Hematopoietic multipotent progenitor cell treated with erythropoietin and hydrocortisone succinate and interleukin-3 and kit ligand, for 17 days (in vitro differentiated cells): ENCODE results near the gene CNTN3.

ENCODE experiments used
- DNase-seq: peaks from one replicate; pipeline ENCODE4 v3.0.0-alpha.2; 2015; ENCODE audit warnings: low spot score

Gene CNTN3

DNA sequence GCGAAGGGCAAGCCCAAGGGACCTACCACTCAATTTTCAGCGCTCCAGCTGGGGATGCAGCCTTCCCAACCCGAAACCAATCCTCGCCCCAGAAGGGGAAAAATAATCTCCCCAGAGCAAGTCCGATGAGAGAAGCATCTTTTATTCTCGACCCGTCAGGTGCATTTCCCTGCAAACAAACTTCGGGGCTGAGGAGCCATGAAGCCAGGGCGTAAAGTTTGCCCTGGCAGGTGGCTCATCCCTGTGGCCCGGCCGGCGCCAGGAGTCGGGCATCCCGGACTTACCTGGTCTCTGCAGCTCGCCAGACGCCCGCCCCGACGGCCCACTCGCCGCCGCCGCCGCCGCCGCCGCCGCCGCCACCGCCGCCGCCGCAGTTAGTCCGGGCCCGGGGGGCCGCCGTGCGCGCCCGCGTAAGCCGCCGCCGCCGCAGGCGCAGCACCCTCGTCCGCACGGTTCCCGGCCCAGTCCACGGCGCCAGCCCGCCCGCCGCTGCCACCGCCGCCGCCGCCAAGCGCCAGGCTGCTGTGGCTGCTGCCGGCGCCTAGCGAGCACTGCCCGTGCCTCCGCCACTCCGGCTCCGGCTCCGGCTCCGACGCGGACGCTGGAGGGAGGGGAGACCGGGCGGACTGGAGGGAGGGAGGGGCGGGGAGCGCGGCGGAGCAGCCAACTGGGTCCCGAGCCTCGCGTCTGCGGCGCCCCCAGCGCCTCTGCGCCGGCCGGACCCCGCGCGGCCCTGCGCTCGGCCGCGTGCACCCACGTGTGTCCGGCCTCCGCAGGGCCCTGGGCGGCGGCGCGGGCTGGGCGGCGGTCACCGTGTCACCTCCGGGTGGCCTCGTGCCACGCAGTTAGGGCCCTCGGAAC, at the start of gene CNTN3:
TSS of gene CNTN3 (minus strand) at position 553 of the 861 bp plus-strand sequence. CDS start 93,547 bp downstream, outside the sequence.
- no peak for DNase-seq

DNA sequence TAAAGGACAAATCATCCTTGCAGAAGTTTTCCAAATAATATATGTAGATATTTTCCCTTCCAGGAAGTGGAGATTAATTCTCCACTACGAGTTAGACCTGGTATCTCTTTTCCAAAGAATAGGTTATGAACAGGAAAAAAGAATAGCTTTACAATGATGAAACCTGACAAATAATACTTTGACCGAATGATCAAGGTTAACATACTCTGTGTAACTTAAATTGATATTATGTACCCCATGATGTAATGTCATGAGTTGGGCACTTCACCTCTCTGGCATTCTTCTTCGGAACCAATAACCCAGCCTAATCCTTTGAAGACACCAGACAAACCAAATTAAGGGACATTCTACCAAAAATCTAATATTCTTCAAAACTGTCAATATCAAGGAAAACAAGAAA, 48.7 kb upstream of the CNTN3 start:
- no peak for DNase-seq

DNA sequence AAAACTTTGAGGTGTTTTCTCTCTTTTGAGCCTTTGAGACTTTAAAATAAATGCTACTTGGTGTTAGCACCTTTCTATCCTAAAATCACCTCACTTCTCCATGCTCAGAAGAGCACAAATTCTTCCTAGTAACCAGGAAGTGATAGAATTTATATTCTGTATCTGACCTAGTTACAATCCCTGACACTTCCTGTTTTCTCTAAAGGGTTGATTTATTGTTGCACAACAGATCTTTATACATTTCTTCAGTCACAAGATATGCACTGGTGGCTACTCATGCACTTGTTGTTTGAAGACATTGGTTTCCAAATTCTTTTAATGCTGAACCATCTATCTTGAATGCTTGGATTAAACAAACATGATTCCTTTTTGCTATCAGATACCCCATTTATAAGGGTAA, 47.2 kb upstream of the CNTN3 start:
- no peak for DNase-seq

DNA sequence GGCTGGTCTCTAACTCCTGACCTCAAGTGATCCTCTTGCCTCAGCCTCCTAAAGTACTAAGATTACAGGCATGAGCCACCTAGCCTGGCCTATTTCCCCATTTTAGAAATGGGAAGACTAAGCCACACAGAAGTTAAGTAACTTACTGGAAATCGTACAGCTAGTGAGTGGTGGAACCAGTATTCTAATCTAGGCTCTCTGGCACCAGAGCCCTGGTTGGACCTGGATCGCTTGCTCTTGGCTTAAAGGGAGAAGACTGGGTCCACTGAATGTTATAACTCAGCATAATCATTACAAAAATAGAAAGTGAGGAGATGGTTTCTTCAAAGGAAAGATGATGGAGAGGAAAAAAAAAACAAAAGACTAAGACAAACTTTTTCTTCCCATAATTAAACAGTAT, 37.4 kb upstream of the CNTN3 start:
- DNase-seq: no peak

DNA sequence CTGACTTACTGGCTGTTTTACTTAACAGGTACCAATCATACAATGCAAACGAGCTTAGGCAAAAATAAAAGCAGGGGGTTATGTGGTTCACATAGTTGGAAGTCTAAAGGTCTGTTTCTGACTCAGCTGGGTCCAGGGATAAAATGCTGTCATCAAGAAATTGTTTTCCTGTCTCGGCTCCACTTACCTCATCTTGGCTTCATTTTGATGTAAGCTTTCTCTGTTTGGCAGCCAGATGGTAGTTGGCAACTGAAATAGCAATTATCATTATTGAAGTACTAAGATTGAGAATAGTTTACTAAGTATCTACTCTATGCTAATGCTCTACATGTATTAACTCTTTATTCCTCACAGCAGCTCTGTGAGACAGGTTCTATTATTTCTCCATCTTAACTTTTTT, 36.8 kb upstream of the CNTN3 start:
- no peak for DNase-seq

DNA sequence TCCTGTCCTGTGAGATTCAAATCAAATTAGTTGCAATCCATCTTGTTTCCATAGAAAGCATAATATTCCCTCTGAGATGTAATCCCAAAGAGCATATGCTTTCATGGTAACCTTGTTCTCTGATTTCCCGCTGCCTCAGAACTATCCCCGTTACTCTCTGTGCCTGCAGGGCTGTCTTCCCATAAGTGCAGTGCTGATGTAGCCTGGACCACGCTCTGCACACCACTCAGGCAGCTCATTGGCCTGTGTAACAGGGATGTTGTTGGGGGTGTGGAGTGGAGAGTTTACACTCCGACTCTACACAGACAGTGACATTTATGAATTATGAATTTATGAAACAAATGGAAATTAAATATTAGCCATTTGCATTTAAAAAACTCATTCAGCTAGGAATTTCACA, 33.6 kb upstream of the CNTN3 start:
- DNase-seq: no peak

DNA sequence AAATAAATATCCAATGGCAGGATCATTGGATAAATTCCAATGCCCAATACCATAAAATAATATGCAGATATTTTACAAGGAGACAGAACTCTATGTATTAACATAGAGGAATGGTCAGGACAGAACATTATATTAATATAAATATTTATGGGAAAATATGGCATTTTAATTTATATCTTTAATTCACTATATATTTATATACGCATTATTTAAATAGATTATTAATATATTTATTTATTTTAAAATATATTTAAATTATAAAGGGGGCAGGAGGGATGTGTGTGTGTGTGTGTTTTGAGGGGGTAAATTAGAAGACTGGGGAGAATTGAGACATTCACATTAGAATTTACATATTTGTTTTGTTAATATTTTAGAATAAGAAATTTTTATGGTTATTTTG, 31.6 kb upstream of the CNTN3 start:
- DNase-seq: no peak

DNA sequence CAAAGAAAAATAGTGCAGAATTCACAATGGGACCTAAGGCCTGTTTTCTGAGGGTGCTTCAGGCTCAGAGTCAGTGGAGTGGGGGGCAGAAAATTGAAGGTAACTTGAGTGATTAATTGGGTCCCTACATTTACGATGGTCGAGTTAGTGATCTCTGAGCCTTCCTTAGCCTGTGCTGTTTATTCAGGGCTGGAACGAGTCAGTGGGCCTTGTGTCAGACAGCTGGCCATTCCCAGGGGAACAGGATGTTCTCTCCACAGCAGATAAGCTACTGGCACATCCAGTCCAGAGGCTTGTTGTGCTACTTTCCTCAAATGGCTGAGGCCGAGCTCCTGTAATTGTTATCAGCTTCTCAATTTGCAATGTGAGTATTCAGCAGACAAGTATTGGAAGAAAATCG, 29.2 kb upstream of the CNTN3 start:
- DNase-seq: no peak

DNA sequence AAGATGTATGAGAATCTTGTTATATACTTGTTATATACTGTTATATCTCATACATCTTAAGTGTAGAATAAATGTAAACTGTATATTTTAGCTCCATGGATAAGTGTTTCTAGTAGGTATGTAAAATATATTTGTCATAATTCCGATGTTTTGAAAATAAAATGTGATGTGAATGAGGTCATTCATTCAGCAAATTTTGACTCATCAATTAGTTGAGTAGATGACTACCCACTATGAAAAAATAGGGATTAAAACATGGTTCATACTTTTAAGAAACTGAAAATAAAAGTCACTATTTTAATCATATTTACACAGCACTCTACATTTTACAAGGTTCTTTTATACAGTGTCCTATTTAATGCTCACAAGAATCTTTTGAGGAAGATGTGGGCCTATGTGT, 28.4 kb upstream of the CNTN3 start:
- DNase-seq: no peak

DNA sequence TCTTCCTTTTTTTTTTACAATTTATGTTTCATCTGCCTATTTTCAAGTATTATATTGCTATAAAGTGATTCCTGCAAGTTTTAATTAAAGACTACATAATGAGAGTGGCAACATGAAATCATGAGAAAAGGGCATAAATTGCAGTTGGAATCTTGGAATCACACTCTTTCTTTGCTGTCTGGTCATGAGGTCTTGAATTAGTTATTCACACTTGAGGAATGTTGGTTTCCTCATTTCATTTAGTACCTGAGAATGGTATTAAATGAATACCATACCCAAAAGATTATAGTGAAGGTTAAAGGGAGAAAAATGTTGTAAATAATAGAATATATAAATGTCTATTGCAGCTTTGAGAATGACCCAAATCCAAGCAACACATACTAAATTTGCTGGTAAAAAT, 25.8 kb upstream of the CNTN3 start:
- DNase-seq: no peak

DNA sequence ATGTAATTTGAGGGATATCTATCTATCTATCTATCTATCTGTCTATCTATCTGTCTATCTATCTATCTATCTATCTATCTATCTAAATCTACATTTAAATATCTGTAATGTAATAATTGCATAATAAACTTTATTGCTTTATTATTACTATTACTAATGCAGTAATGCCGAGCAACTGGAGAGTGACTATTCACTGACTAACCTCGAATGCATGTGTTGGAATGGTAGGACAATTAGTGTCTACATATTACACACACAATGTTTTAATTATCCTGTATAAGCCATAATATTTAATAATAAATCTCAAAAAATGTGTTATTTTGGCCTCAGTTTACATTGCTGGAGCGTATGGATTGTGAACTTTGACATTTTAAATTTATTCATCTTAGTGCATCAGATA, 25.2 kb upstream of the CNTN3 start:
- no peak for DNase-seq

DNA sequence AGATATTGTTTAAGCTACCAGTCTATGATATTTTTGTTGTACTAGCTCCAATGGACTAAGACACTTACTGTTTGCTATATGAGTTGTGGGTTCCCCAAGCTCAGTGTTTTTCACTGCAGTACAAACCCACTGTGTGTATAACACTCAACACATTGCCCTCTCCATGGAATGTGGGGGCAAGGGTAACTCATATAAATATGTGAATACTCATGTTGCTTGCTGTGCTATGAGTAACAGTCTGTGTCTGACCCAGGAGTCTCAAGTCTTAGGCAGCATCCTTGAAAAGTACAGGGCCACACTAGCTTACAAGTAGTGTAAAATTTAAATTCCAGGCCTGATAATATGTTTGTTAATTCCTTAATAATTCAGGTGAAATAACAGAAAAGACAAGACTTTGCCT, 22.5 kb upstream of the CNTN3 start:
- no peak for DNase-seq

DNA sequence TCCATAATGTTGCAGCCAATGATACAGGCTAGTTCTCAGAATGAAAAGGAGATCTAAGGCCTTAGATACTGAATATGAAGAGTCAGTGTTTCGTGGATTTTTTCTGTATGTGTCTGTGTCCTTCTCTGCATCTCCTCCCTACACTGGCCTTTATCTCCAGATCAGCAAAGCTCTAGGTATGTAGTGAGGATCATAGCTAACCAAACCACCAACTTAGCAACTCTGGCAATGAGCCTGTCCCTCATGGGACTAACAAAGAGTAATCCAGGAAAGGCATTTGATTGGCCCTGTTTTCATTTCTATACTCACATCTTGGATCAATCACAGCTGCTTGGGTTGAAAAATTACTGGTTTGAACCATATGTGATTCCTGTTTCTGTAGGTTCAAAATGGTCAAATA, 18.6 kb upstream of the CNTN3 start:
- DNase-seq: no peak

DNA sequence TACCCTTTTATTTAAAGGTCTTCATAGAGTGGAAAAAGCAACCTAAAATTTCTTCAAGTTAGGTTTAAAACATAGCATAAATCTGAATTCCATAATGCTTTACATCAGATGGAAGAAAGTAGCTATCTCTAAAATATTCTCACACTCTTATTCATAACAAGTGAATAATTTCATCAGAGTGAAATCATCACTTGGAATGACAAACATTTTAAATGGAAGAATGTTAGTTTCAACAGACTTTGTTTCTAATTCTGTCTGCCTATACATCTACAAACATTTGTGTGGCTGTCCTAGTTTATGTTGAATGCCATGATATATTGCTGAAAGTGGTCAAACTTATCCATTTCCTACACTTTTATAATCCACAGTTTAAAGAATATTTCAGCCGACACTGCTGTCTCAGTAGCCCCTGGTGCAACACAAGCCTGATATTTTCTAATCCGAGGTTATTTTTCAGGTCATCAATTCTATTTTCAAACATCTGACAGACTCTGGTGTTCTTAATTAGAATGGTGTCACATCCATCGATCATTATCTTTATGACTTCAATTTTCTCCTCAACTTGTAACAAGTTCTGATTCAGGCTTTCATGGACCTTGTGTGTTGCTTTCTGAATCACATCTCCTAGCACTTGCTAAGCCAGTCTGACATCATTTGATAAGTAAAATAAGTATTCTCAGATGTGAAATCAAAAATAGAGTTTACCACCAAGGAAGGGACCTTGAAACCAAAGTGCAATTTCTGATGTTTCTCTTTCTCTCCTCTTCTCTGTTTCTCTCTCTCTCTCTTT, 17.1 kb upstream of the CNTN3 start:
- DNase-seq: no peak

DNA sequence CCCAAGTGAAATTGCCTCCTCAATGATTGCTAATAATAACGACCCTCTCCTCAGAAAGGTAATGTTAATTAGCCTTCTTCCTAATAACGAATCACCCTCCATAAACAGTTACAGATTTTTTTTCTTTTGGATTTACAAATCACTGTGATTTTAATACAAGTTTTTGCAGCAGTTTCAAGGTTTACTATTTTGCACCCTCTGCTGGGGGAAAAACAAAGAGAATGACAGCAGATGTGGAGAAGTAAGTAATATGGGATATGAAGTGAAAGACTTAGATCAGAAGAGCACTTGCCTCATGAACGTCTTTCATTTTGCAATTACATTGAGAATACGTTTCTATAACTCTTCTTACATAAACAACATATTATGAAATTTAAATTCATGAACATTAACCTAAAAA, 16.1 kb upstream of the CNTN3 start:
- DNase-seq: no peak

DNA sequence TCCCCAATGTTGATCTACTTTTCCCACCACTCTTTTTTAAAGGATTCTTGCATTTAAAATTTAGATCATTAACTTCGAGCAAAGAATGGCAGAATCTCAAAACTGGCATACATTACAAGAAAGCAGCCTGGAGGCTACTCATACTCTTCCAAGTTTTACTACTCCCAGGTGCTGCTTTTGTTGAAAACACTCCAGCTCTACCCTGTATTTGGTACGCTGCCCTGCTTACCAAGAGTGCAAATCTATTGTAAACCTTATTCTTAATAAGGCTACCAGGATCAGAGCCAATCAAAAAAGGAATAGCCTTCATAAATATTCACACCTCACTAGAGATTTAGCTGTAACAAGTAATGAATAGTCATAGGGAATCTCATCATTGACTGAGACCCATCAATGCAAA, 11.6 kb upstream of the CNTN3 start:
- DNase-seq: no peak

DNA sequence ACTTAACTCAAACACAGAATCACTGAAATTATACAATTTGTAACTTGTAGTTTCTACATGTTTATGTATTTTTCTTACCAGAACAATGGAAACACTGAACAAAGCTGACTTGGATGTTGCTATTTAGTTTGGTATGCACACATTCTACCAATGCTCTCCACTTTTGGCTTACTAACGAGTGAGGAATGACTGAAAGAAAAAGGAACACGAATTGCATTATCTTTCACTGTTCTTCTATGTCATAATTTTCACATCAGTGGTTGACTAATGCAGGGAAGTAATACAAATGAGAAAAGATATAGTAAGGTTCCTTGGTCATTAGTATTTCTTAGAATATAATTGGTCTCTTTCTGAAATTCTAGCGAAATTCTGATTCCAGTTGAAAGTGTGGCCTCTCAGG, 9.8 kb upstream of the CNTN3 start:
- DNase-seq: no peak

DNA sequence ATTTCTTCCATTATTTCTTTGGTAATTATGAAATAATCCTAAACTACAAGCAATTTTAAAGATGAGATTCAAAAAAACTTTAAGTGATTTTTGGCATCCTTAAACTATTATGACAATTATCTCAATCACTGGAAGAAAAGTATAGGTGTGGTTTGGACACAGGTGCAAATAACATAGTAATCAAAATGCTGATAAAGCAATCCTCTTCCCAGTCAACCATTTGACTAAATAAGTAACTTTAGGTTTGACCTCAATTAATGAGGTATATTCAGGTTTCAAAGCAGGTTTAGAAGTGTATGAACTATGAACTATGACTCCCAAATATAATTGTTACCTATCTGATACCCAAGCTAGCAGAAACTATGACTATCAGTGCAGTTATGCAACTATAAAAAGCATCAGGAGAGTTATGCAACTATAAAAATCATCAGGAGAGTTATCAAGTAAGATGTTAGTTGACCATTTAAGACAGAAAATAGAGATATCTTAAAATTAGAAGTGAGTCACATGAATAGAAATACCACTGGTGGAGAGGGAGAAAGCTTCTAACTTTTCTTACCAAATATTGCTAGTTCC, 8.9 kb upstream of the CNTN3 start:
- DNase-seq: no peak

DNA sequence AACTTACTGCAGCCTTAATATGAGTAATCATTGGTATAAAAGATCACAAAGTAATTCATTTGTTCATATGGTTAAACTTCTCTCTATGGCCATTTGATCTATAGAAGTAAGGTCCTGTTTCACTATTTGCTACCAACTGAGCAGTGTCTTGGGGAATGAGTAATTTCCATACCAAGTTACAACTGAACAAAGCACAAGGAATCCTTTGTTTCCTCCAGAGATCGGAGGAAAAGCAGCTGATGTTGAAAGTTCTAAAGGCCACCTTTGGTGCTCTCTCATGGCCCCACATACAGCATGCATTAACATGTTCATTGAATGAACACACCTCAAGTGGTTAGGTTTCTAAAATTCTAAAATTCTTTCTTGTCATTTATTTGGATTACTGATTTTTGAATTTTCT, 7.1 kb upstream of the CNTN3 start:
- DNase-seq: no peak

DNA sequence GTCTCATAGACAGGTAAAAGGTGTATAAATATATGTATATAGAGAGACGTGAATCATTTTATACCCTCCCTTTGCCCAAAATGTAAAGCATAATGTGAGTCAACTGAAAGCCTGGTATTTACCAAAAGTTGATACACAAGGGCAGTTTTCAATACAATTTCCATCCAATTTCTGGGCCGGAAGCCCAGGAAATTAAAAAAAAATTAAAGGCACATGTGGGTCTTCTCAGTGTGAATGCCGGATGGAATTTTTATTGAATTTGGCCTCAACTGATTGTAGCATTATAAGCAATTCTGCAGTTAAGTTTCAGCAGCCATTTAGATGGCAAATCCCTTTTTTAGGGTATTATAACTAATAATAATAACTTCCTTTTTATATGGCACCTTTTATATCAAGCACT, 3.3 kb upstream of the CNTN3 start:
- DNase-seq: no peak

DNA sequence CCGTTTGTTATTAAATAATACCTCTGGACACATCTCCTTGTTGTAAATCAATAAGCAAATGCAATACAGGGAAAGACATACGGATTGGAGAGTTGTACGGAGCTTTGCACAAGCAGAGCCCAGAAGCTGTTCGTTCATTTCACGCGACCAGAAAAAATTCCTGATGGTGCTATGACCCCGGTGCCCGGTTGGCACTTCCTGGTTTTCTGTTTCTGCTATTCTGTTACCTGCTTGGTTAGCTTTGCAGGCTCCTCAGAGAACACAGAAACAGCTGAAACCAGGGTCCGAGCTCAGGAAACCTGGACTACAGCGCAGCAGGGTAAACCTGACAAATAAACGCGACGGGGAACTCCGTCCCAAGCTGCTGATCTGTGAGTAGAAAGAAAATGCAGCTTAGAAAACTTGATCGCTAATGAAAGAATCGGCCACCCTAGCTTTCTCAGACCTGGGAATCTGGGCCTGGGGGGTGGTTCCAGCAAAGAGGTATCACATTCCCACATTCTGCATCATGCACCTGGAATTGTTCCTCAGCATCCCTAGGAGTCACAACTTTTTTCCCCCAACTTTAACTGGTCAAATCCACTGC, 845 bp downstream of the CNTN3 start:
- no peak for DNase-seq

DNA sequence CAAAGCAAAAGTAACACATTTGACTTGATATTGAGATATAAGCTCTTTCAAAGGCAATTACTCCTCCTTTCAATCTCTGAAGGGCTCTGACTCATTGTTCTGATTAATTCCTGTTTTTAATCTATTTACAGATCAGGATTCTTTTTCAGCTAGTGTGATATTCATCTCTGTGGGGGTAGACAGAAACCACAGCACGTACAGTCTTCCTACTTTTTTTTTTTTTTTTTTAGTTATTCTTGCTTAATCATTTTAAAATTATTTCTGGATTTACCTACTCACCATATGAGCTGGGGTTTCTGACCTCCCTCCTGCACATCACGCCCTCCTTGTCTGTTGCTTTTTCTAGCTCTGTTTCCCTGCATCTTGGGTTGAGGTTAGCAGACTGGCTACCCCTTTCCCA, 1.4 kb downstream of the CNTN3 start:
- DNase-seq: no peak

DNA sequence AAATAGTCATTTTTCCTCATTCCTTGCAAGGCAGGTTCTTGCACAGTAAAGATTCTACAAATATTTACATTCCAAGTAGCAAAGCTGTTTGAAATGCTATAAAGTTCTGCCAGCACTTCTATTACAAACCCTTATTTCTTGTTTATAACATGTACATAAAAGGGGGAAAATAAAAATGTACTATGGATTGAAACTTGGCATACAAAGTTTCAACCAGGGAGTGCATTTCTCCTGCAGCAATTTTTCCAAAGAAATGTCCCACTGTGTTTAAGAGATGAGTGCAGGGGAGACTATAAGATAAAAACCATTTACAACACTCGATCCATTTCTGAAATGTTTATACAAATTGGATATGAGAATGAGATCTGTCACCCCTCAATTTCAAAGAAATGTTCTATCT, 3.3 kb downstream of the CNTN3 start:
- DNase-seq: no peak
